Ramos (cell line): ENCODE data around the gene HIC1.

Experiments used
- in situ Hi-C: fragments of 300-500 bp; cut with MboI; formaldehyde crosslinking; loops from one replicate; pipeline ENCODE4 v1.14.3; 2022; ENCODE audit warnings: low sequenced_read_pairs; ENCODE audit not compliant: unreplicated experiment

Gene HIC1

DNA sequence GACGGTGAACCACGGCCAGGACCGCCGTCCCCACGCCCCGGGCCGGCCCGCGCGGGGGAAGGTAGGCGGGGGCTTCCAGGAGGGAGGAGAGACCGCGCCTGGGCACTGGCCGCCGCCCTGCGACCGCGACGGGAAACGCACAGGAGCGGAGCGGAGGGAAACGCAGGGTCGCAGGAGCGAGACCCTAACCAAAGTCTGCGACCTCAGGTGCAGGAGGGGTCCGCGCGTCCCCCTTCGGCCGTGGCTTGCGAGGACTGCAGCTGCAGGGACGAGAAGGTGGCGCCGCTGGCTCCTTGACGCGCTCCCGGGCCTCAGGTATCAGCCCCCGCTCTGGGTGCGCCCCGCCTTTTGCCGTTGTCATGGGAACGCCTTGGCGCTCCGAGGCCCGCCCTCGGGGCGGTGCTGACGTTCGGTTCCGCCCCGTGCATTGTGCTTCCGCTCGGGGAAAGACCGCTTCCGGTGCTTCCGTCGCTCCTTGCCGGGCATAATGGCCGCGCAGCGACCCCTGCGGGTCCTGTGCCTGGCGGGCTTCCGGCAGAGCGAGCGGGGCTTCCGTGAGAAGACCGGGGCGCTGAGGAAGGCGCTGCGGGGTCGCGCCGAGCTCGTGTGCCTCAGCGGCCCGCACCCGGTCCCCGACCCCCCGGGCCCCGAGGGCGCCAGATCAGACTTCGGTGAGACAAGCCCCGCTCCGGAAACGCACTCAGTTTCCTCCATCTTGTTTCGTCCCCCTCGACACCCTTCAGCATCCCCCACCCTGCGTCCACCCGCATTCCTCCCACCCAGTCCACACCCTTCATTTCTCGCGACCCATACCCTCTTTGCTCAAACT, 13.1 kb upstream of the HIC1 start, which contains the start of gene OVCA2:
Gene OVCA2 (plus strand): TSS at position 462 of the 829 bp plus-strand sequence. CDS start 26 bp downstream, at position 488.
- in situ Hi-C loops: loop anchor here (25.0 kb wide), 1 partner anchor 329 kb away; the partner anchor contains the start of genes TLCD2 and WDR81

DNA sequence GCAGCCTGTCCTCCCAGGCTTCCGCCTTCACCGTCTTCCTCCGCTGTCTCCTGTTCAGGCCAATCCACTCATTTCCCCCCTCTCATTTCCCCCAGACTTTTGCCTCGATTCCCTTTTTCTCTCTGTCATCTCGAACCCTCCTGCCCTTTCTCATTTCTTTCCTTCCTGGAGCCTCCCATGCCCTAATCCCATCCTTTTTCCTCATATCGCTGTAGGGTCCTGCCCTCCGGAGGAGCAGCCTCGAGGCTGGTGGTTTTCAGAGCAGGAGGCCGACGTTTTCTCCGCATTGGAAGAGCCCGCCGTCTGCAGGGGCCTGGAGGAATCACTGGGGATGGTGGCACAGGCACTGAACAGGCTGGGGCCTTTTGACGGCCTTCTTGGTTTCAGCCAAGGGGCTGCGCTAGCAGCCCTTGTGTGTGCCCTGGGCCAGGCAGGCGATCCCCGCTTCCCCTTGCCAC, 12.5 kb upstream of the HIC1 start:
- in situ Hi-C loops: loop anchor here (25.0 kb wide), 1 partner anchor 330 kb away; the partner anchor contains the start of genes TLCD2 and WDR81

DNA sequence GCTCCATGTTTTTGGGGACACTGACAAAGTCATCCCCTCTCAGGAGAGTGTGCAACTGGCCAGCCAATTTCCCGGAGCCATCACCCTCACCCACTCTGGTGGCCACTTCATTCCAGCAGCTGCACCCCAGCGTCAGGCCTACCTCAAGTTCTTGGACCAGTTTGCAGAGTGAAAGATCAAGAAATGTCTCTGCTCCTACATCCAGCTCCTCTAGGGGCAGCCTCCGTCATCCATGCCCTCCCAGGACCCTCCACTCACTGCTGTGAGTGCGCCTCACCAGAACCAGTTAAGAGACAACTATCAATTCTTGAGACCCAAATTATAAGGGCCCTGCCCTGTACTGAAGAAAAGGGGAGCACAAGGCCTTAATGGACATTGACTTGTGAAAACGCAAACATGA, 12.0 kb upstream of the HIC1 start:
- in situ Hi-C loops: loop anchor here (25.0 kb wide), 1 partner anchor 331 kb away; the partner anchor contains the start of genes TLCD2 and WDR81

DNA sequence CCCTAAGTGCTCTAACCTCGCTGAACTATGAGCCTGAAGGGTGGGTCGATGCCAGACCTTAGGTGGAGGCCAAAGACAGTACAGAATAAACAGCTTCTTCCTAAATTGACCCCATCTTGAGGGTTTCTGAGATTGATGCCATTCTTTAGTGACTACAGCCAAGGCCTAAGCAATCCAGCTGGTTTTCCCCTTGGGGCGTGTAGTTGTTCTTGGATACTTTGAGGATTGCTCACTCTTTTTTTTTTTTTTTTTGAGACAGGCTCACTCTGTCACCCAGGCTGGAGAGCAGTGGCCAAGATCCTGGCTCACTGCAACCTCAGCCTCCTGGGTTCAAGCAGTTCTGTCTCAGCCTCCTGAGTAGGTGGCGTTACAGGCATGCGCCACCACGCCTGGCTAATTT, 11.1 kb upstream of the HIC1 start:
- in situ Hi-C loops: loop anchor here (25.0 kb wide), 1 partner anchor 331 kb away; the partner anchor contains the start of genes TLCD2 and WDR81

DNA sequence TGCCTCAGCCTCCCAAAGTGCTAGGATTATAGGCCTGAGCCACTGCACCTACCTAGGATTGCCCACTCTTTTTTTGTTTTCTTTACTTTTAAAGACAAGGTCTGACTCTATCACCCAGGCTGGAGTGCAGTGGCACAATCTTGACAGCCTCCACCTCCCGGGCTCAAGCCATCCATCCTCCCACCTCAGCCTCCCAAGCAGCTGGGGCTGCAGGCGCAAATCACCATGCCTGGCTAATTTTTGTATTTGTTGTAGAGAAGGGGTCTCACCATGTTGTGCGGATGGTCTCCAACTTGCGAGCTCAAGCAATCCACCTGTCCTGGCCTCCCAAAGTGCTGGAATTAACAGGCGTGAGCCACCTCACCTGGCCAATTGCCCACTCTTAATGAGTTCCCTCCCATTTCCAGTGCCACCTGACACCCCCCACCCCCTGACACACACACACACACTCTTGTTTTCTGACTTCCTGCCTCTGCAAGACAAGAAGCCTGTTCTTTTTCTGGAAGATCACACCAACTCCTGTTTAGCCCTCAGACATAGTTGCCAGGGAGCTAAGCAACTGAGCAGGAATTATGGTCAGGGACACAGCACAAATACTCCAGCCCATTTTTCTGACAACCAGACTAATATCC, 10.5 kb upstream of the HIC1 start:
- in situ Hi-C loops: loop anchor here (25.0 kb wide), 1 partner anchor 332 kb away; the partner anchor contains the start of genes TLCD2 and WDR81

DNA sequence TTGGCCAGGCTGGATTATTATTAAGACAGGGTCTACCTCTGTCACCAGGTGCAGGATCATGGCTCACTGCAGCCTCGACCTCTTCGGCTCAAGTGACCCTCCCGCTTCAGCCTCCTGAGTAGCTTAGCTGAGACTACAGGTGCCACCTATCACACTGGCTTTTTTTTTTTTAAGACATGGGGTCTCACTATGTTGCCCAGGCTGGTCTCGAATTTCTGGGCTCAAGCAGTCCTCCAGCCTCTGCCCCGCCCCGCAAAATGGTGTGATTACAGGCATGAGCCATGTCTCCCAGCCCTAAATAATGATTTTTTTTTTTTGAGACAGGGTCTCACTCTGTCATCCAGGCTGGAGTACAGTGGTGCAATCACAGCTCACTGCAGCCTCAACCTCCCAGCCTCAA, 7.3 kb upstream of the HIC1 start:
- in situ Hi-C loops: loop anchor here (25.0 kb wide), 1 partner anchor 335 kb away; the partner anchor contains the start of genes TLCD2 and WDR81

DNA sequence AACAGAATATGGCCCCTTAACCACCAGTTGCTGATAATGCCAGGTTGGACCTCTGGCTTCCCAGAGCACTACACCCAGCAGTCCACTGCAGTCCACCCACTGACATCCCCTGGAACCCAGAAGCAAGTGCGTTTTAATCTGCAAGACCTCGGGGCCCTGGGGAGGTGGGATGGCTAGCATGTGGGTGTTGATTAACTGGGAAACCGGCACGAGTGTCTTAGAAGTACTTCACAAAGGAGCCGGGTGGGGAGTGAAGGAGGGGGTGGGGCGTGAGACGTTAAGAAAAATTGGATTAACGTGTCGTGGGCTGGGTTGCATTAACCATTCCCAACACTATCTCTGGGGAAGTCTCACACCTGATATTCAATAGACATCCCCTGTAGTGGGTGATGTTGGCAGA, 6.1 kb upstream of the HIC1 start:
- in situ Hi-C loops: loop anchor here (25.0 kb wide), 1 partner anchor 337 kb away; the partner anchor contains the start of genes TLCD2 and WDR81

DNA sequence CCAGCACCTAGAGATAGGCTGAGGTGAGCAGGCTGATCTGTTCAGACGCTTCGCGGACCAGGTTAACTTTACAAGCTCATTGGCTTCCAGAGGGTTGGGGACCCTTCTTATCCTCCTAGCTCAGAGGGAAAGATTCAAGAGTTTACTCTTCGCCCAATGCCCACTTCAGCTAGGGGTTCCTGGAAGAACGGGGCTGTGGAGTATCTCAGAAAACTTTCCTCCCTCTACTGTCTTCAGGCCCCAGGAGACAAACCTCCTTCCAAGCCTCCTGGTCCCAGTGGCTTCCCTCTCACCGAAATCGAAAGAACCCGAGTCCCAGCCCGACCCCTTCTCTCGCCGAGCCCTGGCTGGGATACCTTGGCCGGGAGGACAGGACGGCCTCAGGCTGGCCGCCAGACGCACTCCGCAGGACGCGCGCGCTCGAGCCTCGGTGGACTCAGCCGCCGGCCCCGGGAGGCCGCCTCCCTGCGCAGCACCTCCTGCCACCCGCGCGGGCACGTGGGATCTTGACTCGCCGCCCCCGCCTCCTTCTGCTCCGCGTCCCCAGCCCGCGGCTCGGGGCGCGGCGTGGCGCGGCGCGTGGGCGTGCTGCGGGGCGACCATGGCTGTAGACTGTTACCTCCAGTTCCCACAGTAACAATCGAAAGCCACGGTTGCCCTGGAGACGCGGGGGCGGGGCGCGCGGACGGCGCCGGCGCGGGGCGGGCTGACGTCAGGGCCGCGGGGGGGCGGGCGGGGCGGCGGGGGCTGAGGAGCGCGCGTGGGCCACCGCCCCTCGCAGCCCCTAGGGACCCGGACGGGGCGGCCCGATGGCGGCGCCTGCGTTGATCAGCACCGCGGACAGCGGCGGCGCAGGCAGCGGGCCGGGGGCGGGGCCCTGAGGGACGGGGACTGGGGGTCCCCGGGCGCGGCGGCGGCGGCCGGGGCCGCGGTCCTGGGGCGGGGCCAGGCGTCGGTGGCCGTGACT, 5.3 kb upstream of the HIC1 start:
- in situ Hi-C loops: loop anchor here (25.0 kb wide), 1 partner anchor 337 kb away; the partner anchor contains the start of genes TLCD2 and WDR81

DNA sequence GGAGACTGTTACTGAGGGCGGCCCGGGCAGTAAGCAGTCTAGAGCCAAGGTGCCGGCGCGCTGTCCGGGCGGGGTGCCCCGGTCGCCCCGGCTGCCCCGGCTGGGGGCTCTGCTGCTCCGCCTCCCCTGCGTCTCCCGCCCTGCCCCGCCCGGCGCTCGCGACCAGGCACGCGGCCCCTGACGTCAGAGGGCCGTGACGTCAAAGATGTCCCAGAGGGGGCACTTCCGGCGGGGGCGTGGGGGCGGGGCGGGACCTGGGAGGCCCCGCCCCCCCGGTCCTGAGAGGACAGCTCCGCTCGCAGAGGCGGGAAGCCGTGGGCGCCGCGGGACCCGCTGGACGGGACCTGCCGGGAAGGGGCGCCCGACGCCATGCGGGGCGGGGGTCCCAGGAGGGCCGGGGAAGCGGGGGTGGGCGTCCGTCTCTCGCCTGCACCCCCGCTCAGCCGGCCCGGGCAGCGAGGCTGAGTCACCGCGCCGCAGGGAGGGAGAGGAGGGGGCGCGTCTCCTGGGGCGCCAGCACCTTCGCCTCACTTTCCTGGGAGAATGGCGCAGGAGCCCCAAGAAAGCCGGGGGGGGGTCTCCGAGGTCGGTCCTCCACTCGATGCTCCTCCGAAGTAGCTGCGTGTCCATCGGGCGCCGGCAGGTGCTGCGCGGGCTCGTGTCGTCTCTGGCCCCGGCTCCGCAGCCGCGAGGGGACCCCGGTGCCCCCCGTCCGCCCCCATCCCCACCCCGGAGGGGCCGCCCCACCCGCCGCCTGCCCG, 4.4 kb upstream of the HIC1 start:
- in situ Hi-C loops: no loop called here

DNA sequence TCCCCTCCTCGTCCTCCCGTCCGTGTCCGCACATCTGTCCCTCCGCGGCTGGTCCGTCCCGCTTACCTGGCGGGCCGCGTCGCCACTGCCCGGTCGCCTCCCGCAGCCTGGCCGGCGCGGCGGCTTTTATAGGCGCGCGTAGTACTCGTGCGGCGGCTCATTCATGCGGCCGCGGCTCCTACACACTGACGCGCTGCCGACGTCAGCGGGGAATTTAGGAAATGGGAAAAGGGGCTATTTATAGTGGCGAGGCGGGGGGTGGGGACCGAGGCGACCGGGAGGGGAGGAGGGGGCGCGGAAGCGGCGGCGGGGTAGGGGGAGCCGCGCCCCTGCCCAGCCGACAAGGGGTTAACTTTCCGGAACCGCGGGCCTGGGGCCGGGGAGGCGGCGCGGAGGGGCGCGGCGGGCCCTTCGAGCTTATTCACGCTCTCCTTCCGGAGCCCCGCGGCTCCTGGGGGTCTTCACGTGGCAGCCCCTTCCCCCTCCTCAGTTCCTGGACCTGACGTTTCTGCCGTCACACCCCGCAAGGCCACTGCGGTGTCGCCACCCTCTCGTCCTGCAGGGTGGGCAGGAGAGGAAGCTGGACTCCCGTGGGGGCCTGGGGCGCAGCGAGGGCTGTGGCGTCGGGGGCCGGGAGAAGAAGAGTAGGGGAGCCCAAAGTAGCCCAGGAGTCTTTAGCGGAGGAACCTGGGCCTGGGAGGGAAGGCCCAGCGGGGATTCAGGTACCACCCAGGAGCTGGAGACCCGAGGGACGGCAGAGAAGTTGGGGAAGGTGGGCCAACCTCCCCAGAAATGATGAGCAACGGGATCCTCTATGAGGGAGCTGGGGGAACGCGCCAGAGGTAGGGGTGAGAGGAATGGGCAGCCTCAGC, 3.6 kb upstream of the HIC1 start:
- in situ Hi-C loops: no loop called here

DNA sequence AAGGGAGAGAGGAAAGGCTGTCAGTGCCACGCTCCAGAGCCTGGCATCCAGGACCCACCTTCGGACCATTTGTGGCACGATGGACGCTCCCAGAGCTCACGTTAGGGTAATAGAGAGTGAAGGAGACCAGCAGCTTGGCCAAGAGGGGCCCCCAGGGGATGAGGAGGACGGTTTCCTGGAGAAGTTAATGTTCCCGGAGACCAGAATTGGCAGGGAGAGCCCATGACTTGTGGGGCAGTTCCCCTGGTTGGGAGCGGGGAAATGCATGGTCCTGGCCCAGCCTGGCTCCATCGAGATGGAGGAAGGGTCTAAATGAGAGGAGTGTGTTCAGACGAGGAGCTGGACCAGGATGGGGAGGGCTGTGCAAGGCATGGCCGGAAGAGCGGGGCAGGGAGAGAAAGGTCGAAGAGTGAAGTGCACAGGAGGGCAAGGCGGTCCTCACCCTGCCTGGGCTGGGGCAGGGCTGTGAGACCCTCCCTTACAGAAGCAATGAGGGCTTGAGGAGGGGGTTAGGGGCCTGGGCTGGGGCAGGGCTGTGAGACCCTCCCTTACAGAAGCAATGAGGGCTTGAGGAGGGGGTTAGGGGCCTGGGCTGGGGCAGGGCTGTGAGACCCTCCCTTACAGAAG, 2.9 kb upstream of the HIC1 start:
- in situ Hi-C loops: no loop called here

DNA sequence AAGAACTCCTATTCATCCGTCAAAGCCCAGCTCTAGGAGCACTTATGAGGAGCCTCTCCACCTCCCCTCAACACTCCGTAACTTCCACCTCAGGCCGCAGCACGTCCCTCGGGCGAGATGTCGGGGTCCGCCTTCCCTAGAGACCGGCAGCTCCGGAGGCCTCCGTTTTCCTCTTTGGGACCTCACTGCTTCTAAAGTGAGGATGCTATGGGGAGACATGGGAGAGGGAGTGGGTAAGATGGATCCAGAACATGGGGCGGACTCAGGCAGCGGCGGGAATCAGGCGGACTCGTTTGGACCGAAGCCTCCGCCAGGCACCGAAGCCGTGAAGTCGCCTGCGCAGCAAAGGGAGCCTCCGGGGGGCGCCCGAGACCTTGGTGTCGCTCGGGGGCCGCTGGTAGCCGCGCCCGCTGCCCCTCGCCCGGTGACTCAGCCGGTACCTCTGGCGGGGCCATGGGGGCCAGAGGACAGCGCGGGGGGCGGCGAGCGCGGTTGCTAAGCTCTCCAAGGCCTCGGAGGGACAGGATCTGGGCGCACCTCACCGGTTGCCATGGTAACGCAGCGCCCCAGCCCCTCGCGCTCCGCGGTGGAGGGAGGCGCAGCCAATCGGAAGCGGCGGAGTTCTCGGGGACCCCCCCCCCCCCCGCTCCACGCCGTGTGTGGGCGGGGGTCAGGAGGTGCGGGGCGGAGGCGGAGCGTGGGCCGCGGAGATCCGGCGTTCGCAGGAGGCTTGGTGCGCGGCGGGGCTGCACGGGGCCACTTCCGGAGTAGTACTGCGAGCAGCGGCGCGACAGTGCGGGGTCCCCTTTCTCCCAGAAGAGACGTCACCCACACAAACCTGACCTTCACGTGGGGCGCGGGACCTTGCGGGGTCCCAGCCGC, 1.3 kb upstream of the HIC1 start:
- in situ Hi-C loops: no loop called here

DNA sequence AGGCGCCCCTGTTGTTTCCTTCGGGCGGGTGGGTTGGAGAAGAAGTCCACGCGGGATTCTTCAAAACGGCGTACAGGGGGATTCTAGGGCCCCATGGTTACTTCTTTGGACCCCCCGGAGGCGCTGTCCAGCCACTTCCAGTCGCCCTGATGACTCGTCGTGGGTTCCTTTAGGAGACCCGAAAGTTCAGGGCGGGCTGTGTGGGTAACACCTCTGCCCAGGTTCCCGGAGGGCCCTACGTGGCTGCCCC, 716 bp upstream of the HIC1 start:
- in situ Hi-C loops: no loop called here

DNA sequence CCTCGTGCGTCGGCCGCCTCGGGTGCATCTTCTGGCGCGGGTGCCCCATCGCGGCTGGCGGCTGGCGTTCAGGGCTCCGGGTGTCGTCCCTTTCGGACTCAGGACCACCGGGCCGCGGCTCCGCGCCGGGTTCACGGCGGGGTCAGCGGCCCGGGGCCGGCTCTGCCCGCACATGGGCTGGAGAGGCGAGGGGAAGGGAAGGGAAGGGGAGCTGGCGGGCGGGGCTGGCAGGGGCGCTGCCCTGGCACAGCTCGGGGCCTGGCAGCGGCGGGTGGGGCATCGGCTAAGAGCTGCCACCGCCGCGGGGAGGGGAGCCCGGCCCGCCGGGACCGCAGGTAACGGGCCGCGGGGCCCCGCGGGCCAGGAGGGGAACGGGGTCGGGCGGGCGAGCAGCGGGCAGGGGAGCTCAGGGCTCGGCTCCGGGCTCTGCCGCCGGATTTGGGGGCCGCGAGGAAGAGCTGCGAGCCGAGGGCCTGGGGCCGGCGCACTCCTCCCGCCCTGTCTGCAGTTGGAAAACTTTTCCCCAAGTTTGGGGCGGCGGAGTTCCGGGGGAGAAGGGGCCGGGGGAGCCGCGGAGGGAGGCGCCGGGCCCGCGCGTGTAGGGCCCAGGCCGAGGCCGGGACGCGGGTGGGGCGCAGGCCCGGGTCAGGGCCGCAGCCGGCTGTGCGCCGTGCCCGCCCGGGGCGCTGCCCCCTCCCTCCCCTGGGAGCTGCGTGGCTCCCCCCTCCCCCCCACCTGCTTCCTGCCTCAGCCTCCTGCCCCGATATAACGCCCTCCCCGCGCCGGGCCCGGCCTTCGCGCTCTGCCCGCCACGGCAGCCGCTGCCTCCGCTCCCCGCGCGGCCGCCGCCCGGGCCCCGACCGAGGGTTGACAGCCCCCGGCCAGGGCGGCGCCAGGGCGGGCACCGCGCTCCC, 646 bp downstream of the HIC1 start:
- in situ Hi-C loops: no loop called here

DNA sequence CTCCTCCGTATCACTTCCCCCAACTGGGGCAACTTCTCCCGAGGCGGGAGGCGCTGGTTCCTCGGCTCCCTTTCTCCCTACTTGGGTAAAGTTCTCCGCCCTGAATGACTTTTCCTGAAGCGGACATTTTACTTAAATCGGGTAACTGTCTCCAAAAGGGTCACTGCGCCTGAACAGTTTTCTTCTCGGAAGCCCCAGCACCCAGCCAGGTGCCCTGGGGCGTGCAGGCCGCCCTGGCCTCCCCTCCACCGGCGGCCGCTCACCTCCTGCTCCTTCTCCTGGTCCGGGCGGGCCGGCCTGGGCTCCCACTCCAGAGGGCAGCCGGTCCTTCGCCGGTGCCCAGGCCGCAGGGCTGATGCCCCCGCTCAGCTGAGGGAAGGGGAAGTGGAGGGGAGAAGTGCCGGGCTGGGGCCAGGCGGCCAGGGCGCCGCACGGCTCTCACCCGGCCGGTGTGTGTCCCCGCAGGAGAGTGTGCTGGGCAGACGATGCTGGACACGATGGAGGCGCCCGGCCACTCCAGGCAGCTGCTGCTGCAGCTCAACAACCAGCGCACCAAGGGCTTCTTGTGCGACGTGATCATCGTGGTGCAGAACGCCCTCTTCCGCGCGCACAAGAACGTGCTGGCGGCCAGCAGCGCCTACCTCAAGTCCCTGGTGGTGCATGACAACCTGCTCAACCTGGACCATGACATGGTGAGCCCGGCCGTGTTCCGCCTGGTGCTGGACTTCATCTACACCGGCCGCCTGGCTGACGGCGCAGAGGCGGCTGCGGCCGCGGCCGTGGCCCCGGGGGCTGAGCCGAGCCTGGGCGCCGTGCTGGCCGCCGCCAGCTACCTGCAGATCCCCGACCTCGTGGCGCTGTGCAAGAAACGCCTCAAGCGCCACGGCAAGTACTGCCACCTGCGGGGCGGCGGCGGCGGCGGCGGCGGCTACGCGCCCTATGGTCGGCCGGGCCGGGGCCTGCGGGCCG, 1.6 kb downstream of the HIC1 start:
- in situ Hi-C loops: no loop called here
